ENCODE measurements around the gene MAP3K20.

DNA sequence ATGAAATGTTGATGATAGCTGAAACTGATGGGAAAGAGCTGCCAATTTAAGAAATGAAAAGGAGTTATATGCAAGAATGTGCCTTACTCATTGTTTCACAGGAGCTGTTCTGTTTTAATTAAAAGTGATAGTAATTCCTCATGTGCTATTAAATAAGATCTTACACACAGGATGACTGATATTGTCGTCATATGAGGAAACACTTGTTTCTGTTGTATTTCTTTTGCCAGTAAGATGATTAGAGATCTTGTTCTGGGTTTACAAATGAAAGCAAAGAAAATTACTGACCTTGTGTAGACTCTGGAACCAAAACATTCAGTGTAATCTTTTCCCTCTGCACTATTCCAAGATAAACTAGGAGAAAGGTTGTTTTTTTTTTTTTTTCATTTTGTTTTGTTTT is 123.6 kb downstream of the MAP3K20 start:
- TF ChIP-seq, protein P1, sequence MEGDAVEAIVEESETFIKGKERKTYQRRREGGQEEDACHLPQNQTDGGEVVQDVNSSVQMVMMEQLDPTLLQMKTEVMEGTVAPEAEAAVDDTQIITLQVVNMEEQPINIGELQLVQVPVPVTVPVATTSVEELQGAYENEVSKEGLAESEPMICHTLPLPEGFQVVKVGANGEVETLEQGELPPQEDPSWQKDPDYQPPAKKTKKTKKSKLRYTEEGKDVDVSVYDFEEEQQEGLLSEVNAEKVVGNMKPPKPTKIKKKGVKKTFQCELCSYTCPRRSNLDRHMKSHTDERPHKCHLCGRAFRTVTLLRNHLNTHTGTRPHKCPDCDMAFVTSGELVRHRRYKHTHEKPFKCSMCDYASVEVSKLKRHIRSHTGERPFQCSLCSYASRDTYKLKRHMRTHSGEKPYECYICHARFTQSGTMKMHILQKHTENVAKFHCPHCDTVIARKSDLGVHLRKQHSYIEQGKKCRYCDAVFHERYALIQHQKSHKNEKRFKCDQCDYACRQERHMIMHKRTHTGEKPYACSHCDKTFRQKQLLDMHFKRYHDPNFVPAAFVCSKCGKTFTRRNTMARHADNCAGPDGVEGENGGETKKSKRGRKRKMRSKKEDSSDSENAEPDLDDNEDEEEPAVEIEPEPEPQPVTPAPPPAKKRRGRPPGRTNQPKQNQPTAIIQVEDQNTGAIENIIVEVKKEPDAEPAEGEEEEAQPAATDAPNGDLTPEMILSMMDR (IDR thresholded peaks at IDR 0.05): no peak
- no peak for TF ChIP-seq MAX (IDR thresholded peaks at IDR 0.05; ENCODE audit: low read depth)
- no peak for TF ChIP-seq SMC3 (IDR thresholded peaks at IDR 0.05; ENCODE audit: low read depth, low read length)
- TF ChIP-seq JUND (IDR thresholded peaks at IDR 0.05): no peak
- TF ChIP-seq EP300 (IDR thresholded peaks at IDR 0.05; ENCODE audit: borderline replicate concordance in 1 of 2, low read depth in 1 of 2, low read length in 1 of 2): no peak
- no peak for TF ChIP-seq ELF1 (IDR thresholded peaks at IDR 0.05)
- TF ChIP-seq RFX5 (IDR thresholded peaks at IDR 0.05; ENCODE audit: low read length): no peak
- no peak for TF ChIP-seq MXI1 (IDR thresholded peaks at IDR 0.05; ENCODE audit: low read depth, low read length)

All from SK-N-SH (cell line).